Measurements from ENCODE around the gene ERCC6L2.

Gene ERCC6L2

DNA sequence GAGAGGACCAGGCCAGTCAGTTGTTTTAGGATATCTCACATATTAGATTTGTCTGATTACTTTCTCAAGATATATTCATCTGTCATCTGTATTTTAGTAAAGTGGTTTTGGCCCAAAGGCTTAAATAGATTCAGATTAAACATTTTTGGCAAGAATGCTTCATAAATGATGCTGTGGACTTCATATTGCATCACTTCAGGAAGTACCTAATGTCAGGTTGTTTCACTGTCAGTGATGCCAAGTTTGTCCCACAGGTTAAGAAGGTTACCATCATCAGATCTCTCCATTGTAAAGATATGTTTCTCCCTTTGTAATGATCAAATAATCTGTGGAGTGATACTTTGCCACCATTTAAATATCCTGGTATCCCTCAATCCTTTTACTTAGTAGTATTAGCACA, 37.3 kb downstream of the ERCC6L2 start:
- FAIRE-seq (no peak), DNase-seq (ENCODE audit: insufficient read length, low spot score) (no peak)

- no peak for DNase-seq (ENCODE audit: insufficient read length, low spot score)
- no peak for FAIRE-seq
These were observed 44.5 kb downstream of the ERCC6L2 start for GRCh38 chr9:95920017-95920416.

GRCh38 chr9:95923794-95924193, 48.3 kb downstream of the ERCC6L2 start:
- FAIRE-seq (peak; percentile 8), DNase-seq (ENCODE audit: insufficient read length, low spot score) (no peak)

DNA sequence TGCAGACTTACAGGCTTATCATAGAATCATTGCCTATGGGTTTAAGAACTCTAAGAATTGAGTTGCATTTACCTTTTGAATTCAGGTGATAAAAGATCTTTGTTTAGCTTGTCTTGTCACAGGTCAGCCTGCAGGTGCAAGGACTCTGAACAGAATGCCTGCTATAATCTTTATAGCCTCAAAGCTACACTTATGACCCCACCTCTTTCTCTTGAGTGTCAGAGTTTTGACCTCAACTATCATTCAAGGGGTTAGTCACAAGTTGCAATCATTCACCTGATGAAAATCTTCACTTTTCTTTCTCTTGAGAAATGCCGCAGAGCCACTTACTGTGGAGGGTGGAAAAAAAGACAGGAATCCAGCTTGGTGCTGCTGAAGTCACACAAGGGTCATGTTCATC, 49.5 kb downstream of the ERCC6L2 start:
- no peak for DNase-seq (ENCODE audit: insufficient read length, low spot score)
- FAIRE-seq = no peak

DNA sequence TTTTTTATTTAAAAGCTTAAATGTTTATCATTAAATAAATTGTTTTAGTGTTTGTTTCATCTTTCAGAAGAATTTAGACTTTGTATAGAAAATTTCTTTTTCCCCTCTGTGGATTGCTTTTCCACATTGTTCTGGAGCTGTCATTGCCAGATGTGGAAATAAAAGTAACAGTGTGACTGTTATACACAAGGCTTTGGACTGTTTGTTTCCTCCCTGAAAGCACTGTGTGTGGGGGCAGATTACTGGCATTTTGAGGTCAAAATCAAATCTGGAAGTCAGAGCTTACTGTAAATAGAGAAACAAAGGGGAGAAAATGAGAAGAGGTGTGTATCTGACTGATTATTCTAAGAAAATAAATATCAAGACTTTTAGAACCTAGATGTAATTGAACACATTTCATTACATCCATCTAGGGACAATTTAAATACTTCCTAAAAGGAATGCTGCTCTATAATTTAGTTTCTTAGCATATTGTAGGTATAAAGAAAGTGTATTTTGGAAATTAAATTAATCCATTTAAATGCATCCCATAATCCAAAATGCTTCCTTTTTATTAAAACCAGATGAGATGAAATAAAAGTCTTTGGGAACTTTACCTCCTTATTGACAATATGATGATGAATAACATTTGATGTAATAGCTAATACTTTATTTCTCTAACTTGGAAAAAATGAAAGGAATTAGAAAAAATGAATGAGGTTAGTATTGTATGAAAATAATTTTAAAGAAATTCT, 51.9 kb downstream of the ERCC6L2 start:
- FAIRE-seq (peak; percentile 75), DNase-seq (ENCODE audit: insufficient read length, low spot score) (no peak)

DNA sequence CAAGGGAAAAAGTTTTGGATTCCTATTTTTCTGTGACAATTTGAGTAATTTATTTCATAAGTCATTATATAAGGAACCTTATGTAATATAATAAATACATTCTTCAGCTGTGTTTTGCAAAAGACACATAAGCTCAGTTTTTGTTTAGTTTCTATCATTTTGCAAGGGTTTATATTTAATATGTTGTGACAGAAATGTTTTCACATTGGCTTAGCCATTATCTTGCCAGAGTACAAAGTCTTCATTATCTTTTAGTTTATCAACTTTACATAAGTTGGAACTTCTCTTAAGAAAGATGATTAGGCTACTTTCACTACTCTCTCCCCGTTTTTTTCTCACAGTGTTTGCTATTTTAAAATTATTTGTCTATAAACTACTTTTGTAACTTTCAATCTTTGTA, 54.8 kb downstream of the ERCC6L2 start:
- DNase-seq (ENCODE audit: insufficient read length, low spot score) (no peak), FAIRE-seq (no peak)

- DNase-seq (ENCODE audit: insufficient read length, low spot score) = no peak
- no peak for FAIRE-seq
These were observed 60.5 kb downstream of the ERCC6L2 start for GRCh38 chr9:95935861-95936578.

DNA sequence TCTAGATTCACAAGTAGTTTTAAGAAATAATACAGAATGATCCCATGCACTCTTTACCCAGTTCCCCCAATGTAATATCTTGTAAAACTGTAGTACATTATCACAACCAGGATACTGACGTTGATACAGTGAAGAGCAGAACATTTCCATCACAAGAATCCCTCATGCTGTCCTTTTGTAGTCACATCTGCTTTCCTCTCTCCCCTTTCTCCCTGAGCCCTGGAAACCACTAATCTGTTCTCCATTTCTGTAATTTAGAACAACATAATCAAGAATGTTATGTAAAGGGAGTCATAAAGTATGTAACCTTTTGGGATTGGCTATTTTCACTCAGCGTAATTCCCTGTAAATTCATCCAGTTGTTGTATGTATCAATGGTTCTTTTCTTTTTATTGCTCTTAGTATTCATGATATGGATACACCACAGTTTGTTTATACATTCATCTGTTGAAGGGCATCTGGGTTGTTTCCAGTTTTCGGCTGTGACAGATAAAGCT, 61.1 kb downstream of the ERCC6L2 start:
- no peak for DNase-seq (ENCODE audit: insufficient read length, low spot score)
- FAIRE-seq = no peak

- no peak for DNase-seq (ENCODE audit: insufficient read length, low spot score)
- FAIRE-seq = peak; percentile 8
These were observed 61.6 kb downstream of the ERCC6L2 start for GRCh38 chr9:95937131-95937530.

- DNase-seq (ENCODE audit: insufficient read length, low spot score) (no peak), FAIRE-seq (no peak)
These were observed 63.2 kb downstream of the ERCC6L2 start for GRCh38 chr9:95938724-95939123.

DNA sequence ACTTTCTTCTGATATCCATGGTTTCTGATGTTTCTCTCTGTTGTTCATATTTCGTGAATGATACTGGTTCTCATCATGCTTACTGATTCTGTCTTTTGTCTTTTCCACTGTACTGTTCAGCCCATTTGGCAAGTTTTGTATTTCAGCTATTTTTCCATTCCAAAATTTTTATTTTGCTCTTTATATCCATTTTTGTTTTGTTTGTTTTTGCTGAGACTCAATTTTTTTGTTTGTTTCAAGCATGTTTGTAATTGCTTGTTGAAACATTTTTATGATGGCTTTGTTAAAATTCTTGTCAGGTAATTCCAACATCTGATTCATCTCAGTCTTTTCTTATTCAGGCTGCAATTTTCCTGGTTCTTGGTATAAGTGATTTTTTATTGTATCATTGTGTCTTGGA, 64.0 kb downstream of the ERCC6L2 start:
- DNase-seq (ENCODE audit: insufficient read length, low spot score) (no peak), FAIRE-seq (no peak)

DNA sequence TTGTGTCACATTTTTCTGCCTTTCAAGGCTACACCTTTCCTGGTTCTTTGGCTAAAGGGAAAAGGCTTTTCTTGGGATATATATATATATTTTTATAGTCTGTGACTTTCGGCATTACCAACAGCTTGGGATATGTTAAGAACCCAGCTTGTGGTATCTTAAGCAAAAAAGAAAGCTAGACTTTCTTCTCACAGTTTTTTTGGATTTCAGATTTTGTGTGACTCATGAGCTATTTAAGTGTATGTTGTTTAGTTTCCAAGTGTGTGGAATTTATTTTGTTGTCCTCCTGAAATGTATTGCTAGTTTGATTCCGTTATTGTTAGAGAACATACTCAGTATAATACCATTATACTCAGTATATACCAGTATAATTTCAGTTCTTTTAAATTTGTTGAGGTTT, 64.8 kb downstream of the ERCC6L2 start:
- no peak for DNase-seq (ENCODE audit: insufficient read length, low spot score)
- FAIRE-seq = no peak

DNA sequence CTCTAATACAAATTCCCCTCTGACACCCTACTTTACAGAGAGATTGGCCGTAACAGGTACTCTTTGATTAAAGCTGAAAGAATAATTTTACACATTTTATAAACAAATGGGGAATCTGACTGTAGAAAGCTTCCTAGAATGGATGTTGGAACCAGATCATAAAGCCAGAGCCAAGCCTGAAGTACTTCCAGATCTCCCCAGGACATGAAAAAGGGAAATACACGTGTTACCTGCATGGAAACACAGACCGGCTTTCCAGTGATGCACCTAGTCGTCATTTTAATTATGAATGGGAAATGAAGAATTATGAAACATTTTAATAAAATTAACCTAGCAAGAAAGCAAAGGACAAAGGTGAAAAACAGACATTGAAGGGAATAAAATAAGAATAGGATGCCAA, 66.5 kb downstream of the ERCC6L2 start:
- no peak for DNase-seq (ENCODE audit: insufficient read length, low spot score)
- no peak for FAIRE-seq

DNA sequence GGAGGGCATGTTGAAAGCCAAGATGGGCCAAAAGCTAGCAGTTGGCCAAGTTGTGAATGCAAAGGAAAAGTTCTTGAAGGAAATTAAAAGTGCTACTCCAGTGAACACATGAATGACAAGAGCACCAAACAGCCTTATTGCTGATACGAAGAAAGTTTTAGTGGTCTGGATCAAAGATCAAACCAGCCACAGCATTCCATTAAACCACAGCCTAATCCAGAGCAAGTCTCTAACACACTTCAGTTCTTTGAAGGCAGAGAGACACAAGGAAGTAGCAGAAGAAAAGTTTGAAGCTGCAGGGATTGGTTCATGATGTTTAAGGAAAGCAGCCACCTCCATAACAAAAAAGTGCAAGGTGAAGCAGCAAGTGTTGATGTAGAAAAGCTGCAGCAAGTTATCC, 71.6 kb downstream of the ERCC6L2 start:
- DNase-seq (ENCODE audit: insufficient read length, low spot score) (no peak), FAIRE-seq (no peak)

- FAIRE-seq (no peak), DNase-seq (ENCODE audit: insufficient read length, low spot score) (no peak)
These were observed 77.0 kb downstream of the ERCC6L2 start for GRCh38 chr9:95952471-95952870.

DNA sequence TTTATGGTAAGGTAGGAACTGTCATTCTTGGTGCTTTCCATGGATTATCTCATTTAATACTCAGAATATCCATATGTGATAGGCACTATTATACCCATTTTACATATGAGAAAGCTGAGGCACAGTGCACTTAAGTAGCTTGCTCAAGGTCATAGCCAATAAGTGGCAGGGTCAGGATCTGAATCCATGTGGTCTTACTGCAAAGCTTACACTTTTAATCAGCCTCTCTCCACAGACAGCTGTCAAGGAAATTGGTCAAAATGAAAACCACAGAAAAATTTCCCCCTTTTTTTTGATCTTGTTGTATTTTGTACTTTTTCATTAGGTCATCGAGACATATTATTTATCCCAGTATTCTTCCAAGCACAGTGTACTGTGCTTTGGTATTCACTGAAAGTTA, 78.5 kb downstream of the ERCC6L2 start:
- no peak for DNase-seq (ENCODE audit: insufficient read length, low spot score)
- FAIRE-seq = peak; percentile 69

DNA sequence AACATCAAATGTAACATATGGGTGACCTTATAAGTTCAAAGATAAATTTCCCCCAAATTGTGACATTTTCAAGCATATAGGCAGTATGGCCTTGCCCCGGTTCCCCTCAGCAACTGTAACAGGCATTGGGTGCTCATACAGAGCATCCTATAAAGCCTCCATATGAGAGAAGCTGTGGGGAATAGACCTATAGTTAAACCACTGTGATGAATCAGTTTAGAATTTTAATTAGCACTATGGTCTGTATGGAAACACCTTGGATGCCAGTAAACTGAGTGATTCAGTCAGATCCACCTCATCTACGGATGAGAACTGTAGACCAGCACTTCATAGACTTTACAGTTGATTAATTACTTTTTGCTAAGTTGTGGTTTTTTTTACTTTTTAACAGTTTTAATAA, 79.4 kb downstream of the ERCC6L2 start:
- FAIRE-seq = no peak
- DNase-seq (ENCODE audit: insufficient read length, low spot score) = no peak

DNA sequence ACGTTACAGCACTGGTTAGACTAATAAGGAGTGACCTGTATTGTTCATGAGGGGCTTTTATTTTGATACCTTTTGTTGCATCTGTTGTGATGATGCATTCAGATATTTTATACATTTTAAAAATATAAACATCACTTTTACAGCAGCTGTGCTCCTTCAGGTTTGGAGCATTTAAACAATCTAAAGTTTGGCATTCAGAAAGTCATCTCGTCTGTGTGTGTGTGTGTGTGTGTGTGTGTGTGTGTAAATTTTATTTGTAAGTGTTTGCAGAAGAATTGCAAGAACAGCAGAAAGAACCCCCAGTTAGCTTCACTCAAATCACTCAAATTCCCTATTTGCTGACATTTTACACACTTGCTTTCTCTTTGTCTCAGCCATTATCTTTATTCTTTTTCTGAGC, 87.4 kb downstream of the ERCC6L2 start:
- DNase-seq (ENCODE audit: insufficient read length, low spot score) (no peak), FAIRE-seq (no peak)

GRCh38 chr9:95963659-95964058, 88.2 kb downstream of the ERCC6L2 start:
- FAIRE-seq (no peak), DNase-seq (ENCODE audit: insufficient read length, low spot score) (no peak)

- DNase-seq (ENCODE audit: insufficient read length, low spot score) (no peak), FAIRE-seq (no peak)
These were observed 90.8 kb downstream of the ERCC6L2 start for GRCh38 chr9:95966306-95966705.

GRCh38 chr9:95970317-95970716, 94.8 kb downstream of the ERCC6L2 start:
- FAIRE-seq = no peak
- DNase-seq (ENCODE audit: insufficient read length, low spot score) = no peak

DNA sequence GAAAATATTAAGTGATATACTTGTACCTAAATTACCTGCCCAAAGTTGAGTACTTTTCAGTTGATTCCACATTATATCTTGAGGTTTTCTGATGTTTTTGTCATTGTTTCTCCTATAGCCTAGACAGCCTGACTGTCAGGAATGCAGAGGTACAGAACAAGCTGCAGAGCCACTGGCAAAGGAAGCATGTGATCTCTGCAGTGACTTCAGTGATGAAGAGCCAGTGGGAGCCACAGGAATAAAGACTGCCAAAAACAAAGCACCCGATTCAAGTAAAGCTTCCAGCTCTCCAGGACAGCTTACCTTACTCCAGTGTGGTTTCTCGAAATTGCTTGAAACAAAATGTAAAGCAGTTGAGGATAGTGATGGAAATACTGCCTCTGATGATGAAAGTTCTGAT, 96.3 kb downstream of the ERCC6L2 start:
- FAIRE-seq (no peak), DNase-seq (ENCODE audit: insufficient read length, low spot score) (no peak)

Data from GM19239 (cell line).